AG04450 (cell line): Measurements from ENCODE around the gene CSRP3. TPM values are rescaled to one million over a fixed set of nuclear protein-coding genes. Genes with fewer than 3 reads are reported as not detected.
"Not testable (repeated sequence)": the region's sequence is repeated elsewhere in the genome, so short reads cannot be mapped to it uniquely, and the experiment has no call there.

Experiments
- CTCF ChIA-PET: fragments of 300-600, 350-600 bp; formaldehyde crosslinking; extraction: SDS; loops from one replicate; lab custom pipeline; 2022; ENCODE audit warnings: antibody characterized with exemption, inconsistent platforms; lab: Charles Lee
- POLR2A ChIA-PET: fragments of 350-600 bp; formaldehyde crosslinking; extraction: SDS; loops from one replicate; lab custom pipeline; 2021; ENCODE audit warnings: antibody characterized with exemption, inconsistent platforms; lab: Yijun Ruan, JAX
- DNase-seq: peaks from one replicate; pipeline ENCODE4 v3.0.0-alpha.2; 2011; ENCODE audit warnings: low read depth, low spot score
- H3K27ac ChIP-seq: one replicate; pipeline ENCODE4 v1.5.1; 2012; ENCODE audit warnings: low read depth, low read length, control low read depth
- H3K27me3 ChIP-seq: one replicate; pipeline ENCODE4 v1.6.0; 2012; ENCODE audit warnings: low read length; ENCODE audit not compliant: control insufficient read depth, insufficient read depth
- H3K4me3 ChIP-seq: 2 replicates; pipeline ENCODE4 v1.5.1; 2011; ENCODE audit warnings: mild to moderate bottlenecking, low read depth, low read length, control low read depth
- H3K9me3 ChIP-seq: 2 replicates; pipeline ENCODE4 v1.5.1; 2012; ENCODE audit warnings: low read length; ENCODE audit not compliant: control insufficient read depth, insufficient read depth
- CTCF ChIP-seq: IDR thresholded peaks from 2 replicates; pipeline ENCODE4 v1.5.1; 2011; ENCODE audit warnings: low read depth, low read length, control low read depth, inconsistent platforms
- polyA plus RNA-seq: library from polyadenylated mRNA; depleted of rRNA; stranded (reverse); fragments of >200 nt; gene quantifications from 2 replicates; pipeline ENCODE4 v1.2.3, GENCODE V29; 2011; rRNA removed

The CSRP3 gene
- polyA plus RNA-seq, 1 experiment: not detected

GRCh38 chr11:19145319-19145718 lies 56.5 kb downstream of the CSRP3 start:
- ChIA-PET CTCF (no interaction called here), POLR2A (no interaction called here)
- TF ChIP-seq CTCF: no peak
- DNase-seq: no peak
- Histone ChIP-seq H3K4me3 (no peak overlapping the region), H3K27ac (no peak overlapping the region), H3K9me3 (no peaks in the 10 kb centered on the region), H3K27me3 (no peaks in the 10 kb centered on the region)

DNA sequence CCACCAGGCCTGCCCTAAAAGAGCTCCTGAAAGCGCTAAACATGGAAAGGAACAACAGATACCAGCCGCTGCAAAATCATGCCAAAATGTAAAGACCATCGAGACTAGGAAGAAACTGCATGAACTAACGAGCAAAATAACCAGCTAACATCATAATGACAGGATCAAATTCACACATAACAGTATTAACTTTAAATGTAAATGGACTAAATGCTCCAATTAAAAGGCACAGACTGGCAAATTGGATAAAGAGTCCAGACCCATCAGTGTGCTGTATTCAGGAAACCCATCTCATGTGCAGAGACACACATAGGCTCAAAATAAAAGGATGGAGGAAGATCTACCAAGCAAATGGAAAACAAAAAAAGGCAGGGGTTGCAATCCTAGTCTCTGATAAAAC lies 64.9 kb downstream of the CSRP3 start:
- POLR2A ChIA-PET, DNase-seq, H3K4me3 ChIP-seq, CTCF ChIA-PET, H3K27me3 ChIP-seq, H3K27ac ChIP-seq, H3K9me3 ChIP-seq: not testable (repeated sequence)

GRCh38 chr11:19134004-19134403 lies 67.8 kb downstream of the CSRP3 start:
- Histone ChIP-seq H3K27me3 (no peaks in the 10 kb centered on the region), H3K4me3 (no peak overlapping the region), H3K27ac (no peak overlapping the region), H3K9me3 (peaks cover 12% of the 10 kb centered on the region)
- DNase-seq: no peak
- ChIA-PET POLR2A (no interaction called here), CTCF (interaction anchor here (1.1 kb wide), 1 partner anchor 57 kb away, joined by 5 read pairs; no protein-coding TSS in a partner anchor)
- no peak for TF ChIP-seq CTCF

Other genes with a start within 250 kb of the CSRP3 start
- gene MRGPRX2, start 141.3 kb downstream of the CSRP3 start, polyA plus RNA-seq: not detected in 2 replicates
- 10.5 and 15.4 TPM in 2 replicates for gene ZDHHC13, start 84.8 kb downstream of the CSRP3 start, polyA plus RNA-seq
- gene E2F8, start 39.0 kb upstream of the CSRP3 start, polyA plus RNA-seq: 0.98 and 1.0 TPM in 2 replicates